ENCODE results near the gene AGFG1. TPM values are rescaled to one million over a fixed set of nuclear protein-coding genes. Genes with fewer than 3 reads are reported as not detected.

AGFG1 gene
- total RNA-seq, 1 experiment from 2014 or later: 109 TPM

DNA sequence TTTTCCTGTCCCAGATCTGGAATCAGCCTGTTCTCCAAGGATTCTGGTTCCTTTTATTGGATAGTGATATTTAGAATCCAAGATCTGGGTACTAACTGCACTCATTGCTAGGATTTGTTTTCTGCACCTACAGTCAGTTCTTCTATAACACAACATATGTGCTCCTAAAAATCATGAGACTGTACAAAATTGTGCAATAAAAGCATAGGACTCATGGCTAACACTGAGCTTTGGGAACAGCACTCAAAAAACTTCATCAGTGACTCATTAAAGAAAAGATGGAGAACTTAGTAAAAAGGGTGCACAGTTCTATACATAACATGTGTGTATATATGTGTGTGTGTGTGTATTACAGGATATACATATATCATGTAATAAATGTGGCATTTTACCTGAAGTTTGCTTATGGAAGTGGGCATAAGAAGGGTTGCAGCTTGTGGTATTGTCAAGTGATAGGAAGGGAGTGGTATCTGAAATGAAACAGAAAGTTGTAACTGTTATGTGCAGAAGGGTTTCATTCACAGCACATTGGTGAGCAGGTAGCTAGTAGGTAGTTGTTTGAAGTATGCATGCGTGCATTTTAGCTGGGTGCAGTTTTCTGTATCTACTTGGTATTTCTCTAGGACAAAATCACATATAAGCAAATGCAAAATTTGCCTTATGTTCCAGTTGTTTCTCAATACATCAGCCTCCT lies 120.9 kb downstream of the AGFG1 start:
- Histone ChIP-seq H3K27ac (ENCODE audit: insufficient read length, low read depth, low read length) (no peak overlapping the region), H4K5ac (ENCODE audit: insufficient read length, low read depth, low read length) (no peak overlapping the region), H3K18ac (ENCODE audit: insufficient read length, low read depth, low read length) (no peak overlapping the region), H3K14ac (ENCODE audit: insufficient read depth, low read length) (no peak overlapping the region), H2BK5ac (ENCODE audit: insufficient read length, low read length) (no peak overlapping the region), H3K79me1 (ENCODE audit: insufficient read depth, low read depth, low read length, poor library complexity, severe bottlenecking) (no peaks in the 10 kb centered on the region), H2BK15ac (ENCODE audit: low read depth, low read length) (no peak overlapping the region), H3T11ph (ENCODE audit: low read length) (no peak overlapping the region), H2AK5ac (ENCODE audit: insufficient read length, low read length) (no peak overlapping the region), H3K79me2 (ENCODE audit: insufficient read depth, low read length) (no peaks in the 10 kb centered on the region), H3K4ac (ENCODE audit: low read depth, low read length) (no peak overlapping the region), H3K4me2 (ENCODE audit: insufficient read depth, insufficient read length, low read length) (no peak overlapping the region), H3K23me2 (ENCODE audit: insufficient read length, low read depth, low read length, poor library complexity, severe bottlenecking) (no peaks in the 10 kb centered on the region), H2BK12ac (ENCODE audit: insufficient read length, low read depth, low read length) (no peak overlapping the region), H4K91ac (ENCODE audit: insufficient read length, low read depth, low read length) (no peak overlapping the region), H3K4me1 (ENCODE audit: insufficient read depth, low read length) (no peaks in the 10 kb centered on the region), H2BK120ac (ENCODE audit: low read depth, low read length, poor library complexity, severe bottlenecking) (no peak overlapping the region), H3K56ac (ENCODE audit: insufficient read length, low read depth, low read length) (no peak overlapping the region), H3K23ac (ENCODE audit: insufficient read length, low read depth, low read length) (no peak overlapping the region), H2AFZ (ENCODE audit: low read length) (no peak overlapping the region), H3K9ac (ENCODE audit: extremely low read depth, insufficient read length, low read length) (no peak overlapping the region), H3K9me3 (ENCODE audit: control insufficient read depth, low read depth, low read length) (no peaks in the 10 kb centered on the region), H2BK20ac (ENCODE audit: low read depth, low read length, poor library complexity, severe bottlenecking) (no peak overlapping the region), H4K8ac (replicated peaks; ENCODE audit: insufficient read length, low read depth, low read length) (no peak overlapping the region), H3K27me3 (ENCODE audit: insufficient read depth, low read length) (no peaks in the 10 kb centered on the region), H4K20me1 (ENCODE audit: control insufficient read depth, insufficient read depth, insufficient read length) (no peaks in the 10 kb centered on the region)
- DNase-seq: no peak
- no peaks in the 10 kb centered on the region for H3K36me3 Mint-ChIP-seq (ENCODE audit: insufficient read depth in 1 of 3, low read depth in 3 of 3)
- no peak overlapping the region; a peak in 1 of 5 replicates for H3K4me3 Mint-ChIP-seq
- H3K27me3 Mint-ChIP-seq (ENCODE audit: low read depth): no peaks in the 10 kb centered on the region
- H3K9me3 Mint-ChIP-seq: peaks cover 2 to 5% of the 10 kb centered on the region in 2 experiments; a peak in 3 of 5 replicates
- H3K27ac Mint-ChIP-seq: no peak overlapping the region
- peaks cover under 1 to 10% of the 10 kb centered on the region in 2 experiments for H3K4me1 Mint-ChIP-seq
- TF ChIP-seq, protein P1, sequence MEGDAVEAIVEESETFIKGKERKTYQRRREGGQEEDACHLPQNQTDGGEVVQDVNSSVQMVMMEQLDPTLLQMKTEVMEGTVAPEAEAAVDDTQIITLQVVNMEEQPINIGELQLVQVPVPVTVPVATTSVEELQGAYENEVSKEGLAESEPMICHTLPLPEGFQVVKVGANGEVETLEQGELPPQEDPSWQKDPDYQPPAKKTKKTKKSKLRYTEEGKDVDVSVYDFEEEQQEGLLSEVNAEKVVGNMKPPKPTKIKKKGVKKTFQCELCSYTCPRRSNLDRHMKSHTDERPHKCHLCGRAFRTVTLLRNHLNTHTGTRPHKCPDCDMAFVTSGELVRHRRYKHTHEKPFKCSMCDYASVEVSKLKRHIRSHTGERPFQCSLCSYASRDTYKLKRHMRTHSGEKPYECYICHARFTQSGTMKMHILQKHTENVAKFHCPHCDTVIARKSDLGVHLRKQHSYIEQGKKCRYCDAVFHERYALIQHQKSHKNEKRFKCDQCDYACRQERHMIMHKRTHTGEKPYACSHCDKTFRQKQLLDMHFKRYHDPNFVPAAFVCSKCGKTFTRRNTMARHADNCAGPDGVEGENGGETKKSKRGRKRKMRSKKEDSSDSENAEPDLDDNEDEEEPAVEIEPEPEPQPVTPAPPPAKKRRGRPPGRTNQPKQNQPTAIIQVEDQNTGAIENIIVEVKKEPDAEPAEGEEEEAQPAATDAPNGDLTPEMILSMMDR (conservative IDR thresholded peaks at IDR 0.05): no peak
- no CpG with 5 or more reads among the region's 1 CpG for WGBS (ENCODE audit: extremely low coverage, insufficient read length, low lambda C conversion rate)

Measured in H9 (cell line).